HEK293T (cell line): ENCODE measurements around the gene UFC1.

ENCODE experiments used
- BHLHE40 ChIP-seq: fragments of 450-650 bp; IDR thresholded peaks from 2 replicates; pipeline ENCODE4 v1.6.1; 2016; ENCODE audit warnings: mild to moderate bottlenecking, moderate library complexity, borderline replicate concordance
- ELF4 ChIP-seq: fragments of 450-650 bp; IDR thresholded peaks from 2 replicates; pipeline ENCODE4 v1.6.1; 2017; ENCODE audit warnings: antibody characterized with exemption
- FOXM1 ChIP-seq: fragments of 450-650 bp; IDR thresholded peaks from 2 replicates; pipeline ENCODE4 v1.6.1; 2017; ENCODE audit warnings: mild to moderate bottlenecking, borderline replicate concordance
- HDGF ChIP-seq: fragments of 450-650 bp; IDR thresholded peaks from 2 replicates; pipeline ENCODE4 v1.6.1; 2017; ENCODE audit warnings: antibody characterized with exemption, borderline replicate concordance
- L3MBTL2 ChIP-seq: fragments of 450-650 bp; conservative IDR thresholded peaks from 2 replicates; pipeline ENCODE4 v1.6.1; 2016; ENCODE audit warnings: mild to moderate bottlenecking
- NFRKB ChIP-seq: fragments of 450-650 bp; IDR thresholded peaks from 2 replicates; pipeline ENCODE4 v1.6.1; 2016; ENCODE audit warnings: mild to moderate bottlenecking, moderate library complexity
- SP1 ChIP-seq: fragments of 450-650 bp; IDR thresholded peaks from 2 replicates; pipeline ENCODE4 v1.6.1; 2017
- SUZ12 ChIP-seq: fragments of 450-650 bp; IDR thresholded peaks from 2 replicates; pipeline ENCODE4 v1.6.1; 2016; ENCODE audit warnings: mild to moderate bottlenecking
- TARDBP ChIP-seq: fragments of 450-650 bp; IDR thresholded peaks from 2 replicates; pipeline ENCODE4 v1.6.1; 2016
- ZNF384 ChIP-seq: fragments of 450-650 bp; IDR thresholded peaks from 2 replicates; pipeline ENCODE4 v1.6.1; 2016
- TF ChIP-seq, protein P1 (sequence below): fragments of 450-650 bp; IDR thresholded peaks from 2 replicates; pipeline ENCODE4 v1.6.1; 2016

DNA sequence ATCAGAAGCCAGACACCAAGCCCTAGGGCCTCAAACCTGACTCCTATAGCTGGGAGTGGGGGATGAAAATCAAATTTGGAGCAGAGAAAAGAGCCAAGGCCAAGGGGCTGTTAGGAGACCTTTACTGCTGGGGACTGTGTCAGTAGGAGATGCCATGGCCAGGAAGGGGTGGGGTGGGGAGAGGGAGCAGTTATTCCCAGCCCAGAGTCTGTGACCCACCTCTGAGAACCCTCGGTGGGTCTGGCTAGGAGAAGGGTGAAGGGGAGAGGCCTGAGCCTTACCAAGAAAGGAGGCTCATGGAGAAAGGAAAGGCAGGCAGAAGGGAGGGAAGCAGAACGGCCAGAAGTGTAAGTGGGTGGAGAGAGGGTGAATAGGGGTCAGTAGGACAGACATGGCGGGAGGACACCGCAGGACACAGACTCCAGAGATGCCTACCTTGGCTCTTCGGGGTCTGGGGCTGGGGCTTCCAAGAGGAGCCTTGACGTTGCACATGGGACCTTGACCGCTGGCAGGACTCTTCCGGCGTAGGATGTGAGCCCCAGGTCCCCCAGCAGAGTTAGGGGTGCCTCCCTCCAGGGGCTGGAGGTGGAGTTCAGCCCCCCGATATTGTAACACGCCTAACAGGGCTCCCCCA lies 43.9 kb downstream of the UFC1 start:
- no peak for TF ChIP-seq NFRKB
- TF ChIP-seq TARDBP = no peak
- no peak for TF ChIP-seq SP1
- TF ChIP-seq ZNF384 = no peak
- TF ChIP-seq SUZ12 = no peak
- no peak for TF ChIP-seq ELF4
- no peak for TF ChIP-seq BHLHE40
- no peak for TF ChIP-seq HDGF
- no peak for TF ChIP-seq FOXM1
- no peak for TF ChIP-seq L3MBTL2
- TF ChIP-seq, protein P1, sequence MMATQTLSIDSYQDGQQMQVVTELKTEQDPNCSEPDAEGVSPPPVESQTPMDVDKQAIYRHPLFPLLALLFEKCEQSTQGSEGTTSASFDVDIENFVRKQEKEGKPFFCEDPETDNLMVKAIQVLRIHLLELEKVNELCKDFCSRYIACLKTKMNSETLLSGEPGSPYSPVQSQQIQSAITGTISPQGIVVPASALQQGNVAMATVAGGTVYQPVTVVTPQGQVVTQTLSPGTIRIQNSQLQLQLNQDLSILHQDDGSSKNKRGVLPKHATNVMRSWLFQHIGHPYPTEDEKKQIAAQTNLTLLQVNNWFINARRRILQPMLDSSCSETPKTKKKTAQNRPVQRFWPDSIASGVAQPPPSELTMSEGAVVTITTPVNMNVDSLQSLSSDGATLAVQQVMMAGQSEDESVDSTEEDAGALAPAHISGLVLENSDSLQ = no peak
